RWPE1 (cell line): ENCODE data around the gene PRAMEF1.
"Not testable (repeated sequence)": the region's sequence is repeated elsewhere in the genome, so short reads cannot be mapped to it uniquely, and the experiment has no call there.

ENCODE experiments used
- CTCF ChIA-PET: fragments of 350-600 bp; sonication (Branson Sonifier 250); formaldehyde crosslinking; extraction: SDS; loops from one replicate; lab custom pipeline; 2021; lab: Yijun Ruan, JAX
- POLR2A ChIA-PET: fragments of 400-600 bp; formaldehyde crosslinking; extraction: SDS; loops from one replicate; lab custom pipeline; 2020; ENCODE audit warnings: antibody characterized with exemption; ENCODE audit not compliant: low non-redundant PET; lab: Yijun Ruan, JAX
- DNase-seq: peaks from one replicate; pipeline ENCODE4 v3.0.0; 2012; ENCODE audit warnings: low spot score
- H3K27ac ChIP-seq: fragments of 450-650 bp; 2 replicates; pipeline ENCODE4 v1.5.1; 2017
- TF ChIP-seq, protein P1 (sequence below): fragments of 450-650 bp; conservative IDR thresholded peaks from 2 replicates; pipeline ENCODE4 v1.5.1; 2017; ENCODE audit warnings: low read depth, mild to moderate bottlenecking

The PRAMEF1 gene, protein sequence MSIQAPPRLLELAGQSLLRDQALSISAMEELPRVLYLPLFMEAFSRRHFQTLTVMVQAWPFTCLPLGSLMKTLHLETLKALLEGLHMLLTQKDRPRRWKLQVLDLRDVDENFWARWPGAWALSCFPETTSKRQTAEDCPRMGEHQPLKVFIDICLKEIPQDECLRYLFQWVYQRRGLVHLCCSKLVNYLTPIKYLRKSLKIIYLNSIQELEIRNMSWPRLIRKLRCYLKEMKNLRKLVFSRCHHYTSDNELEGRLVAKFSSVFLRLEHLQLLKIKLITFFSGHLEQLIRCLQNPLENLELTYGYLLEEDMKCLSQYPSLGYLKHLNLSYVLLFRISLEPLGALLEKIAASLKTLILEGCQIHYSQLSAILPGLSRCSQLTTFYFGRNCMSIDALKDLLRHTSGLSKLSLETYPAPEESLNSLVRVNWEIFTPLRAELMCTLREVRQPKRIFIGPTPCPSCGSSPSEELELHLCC

DNA sequence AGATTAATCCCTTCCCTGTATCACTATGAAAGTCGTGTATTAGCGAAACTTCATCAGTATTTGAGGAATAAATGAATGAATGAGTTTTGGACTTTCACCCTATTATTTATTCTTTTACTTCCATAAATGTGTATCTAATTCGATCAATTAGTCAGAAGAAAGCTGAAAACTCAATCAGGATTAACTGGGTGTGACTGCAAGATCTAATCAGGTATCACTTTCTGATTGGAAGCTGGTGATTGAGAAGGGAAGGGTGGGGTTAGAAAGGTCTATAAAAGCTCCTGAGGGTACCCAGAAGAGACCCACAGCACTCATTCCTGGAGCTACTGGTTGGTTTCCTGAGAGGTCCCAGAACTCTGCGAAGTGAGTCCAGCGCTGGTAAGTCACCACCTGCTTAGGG is at the start of gene PRAMEF1:
Gene PRAMEF1, plus strand, starts transcription at position 301 of the 400 bp plus-strand sequence. CDS start 1,831 bp downstream, outside the sequence.
- DNase-seq, POLR2A ChIA-PET, H3K27ac ChIP-seq, CTCF ChIA-PET: not testable (repeated sequence)

DNA sequence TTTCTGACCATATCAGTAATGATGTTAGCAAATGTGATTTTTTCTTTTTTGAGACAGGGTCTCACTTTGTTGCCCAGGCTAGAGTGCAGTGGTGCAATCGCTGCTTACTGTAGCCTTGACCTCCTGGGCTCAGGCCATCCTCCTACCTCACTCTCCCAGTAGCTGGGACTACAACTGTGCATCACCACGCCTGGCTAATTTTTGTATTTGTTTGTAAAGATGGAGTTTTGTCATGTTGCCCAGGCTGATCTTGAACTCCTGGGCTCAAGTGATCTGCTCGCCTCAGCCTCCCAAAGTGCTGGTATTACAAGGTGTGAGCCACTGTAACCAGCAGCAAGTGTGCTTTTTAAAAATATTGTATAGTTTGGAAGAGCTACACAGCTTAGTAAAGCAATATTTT is 49.3 kb upstream of the PRAMEF1 start:
- TF ChIP-seq, protein P1, sequence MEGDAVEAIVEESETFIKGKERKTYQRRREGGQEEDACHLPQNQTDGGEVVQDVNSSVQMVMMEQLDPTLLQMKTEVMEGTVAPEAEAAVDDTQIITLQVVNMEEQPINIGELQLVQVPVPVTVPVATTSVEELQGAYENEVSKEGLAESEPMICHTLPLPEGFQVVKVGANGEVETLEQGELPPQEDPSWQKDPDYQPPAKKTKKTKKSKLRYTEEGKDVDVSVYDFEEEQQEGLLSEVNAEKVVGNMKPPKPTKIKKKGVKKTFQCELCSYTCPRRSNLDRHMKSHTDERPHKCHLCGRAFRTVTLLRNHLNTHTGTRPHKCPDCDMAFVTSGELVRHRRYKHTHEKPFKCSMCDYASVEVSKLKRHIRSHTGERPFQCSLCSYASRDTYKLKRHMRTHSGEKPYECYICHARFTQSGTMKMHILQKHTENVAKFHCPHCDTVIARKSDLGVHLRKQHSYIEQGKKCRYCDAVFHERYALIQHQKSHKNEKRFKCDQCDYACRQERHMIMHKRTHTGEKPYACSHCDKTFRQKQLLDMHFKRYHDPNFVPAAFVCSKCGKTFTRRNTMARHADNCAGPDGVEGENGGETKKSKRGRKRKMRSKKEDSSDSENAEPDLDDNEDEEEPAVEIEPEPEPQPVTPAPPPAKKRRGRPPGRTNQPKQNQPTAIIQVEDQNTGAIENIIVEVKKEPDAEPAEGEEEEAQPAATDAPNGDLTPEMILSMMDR, result no peak
- ChIA-PET CTCF (no interaction called here), POLR2A (no interaction called here)
- no peak for DNase-seq
- H3K27ac ChIP-seq, result no peak overlapping the region

DNA sequence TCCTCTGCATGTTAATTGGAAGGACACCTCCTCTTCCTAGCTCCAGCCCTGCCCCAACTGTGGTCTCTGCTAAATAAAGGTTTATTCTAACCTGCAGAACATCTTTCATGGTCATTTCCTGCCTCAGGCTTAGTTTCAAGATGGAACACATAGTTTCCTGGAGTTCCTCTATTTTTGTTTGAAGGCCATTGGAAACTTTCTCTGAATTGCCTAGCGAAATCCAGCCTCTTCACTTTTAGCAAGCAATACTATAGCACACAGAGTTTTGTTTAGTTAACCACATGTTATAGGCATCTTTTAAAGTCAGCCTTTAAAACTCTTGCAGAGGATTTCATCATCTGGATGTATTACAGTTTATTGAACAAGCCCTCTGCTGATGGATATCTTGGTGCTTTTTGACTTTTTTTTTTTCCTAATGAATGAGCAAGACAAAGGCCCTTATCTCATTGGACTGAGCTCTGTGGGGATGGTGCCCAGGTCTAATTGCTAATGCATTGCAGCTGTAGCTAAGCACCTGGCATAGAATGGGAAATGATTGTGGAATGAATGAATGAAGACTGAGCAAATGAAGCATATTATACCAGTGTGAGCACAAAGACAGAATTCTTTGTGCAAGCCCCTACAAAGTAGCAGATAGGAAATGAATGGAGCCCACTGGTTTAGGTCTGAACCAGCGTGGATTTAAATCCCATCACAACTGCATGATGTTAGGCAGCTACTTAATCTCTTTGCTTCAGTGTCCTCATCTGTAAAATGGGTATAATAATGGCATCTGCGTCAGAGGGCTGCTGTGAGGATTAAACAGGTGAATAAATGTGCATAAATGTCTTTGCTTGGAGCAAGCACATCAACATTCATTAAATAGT is 45.8 kb upstream of the PRAMEF1 start:
- H3K27ac ChIP-seq, result no peak overlapping the region
- POLR2A ChIA-PET, result no interaction called here
- TF ChIP-seq, protein P1, result no peak
- CTCF ChIA-PET, result no interaction called here
- no peak for DNase-seq

DNA sequence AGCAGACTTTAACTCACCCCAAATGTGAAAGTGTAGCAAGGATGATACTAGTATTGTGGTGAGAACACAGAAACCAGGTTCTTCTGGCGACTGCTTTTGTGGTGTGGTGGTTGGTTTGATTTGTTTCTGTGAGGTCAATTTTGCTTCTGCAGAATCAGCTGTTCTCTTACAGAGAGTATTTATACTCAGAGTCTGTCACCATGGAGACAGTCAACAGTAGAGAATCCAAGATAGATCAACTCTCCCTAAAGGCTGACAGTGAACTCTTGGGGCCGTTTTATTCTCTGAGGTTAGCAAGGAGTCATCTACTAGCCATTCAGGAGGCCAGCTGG is 45.2 kb upstream of the PRAMEF1 start, which contains the start of gene CFAP107:
Gene CFAP107, plus strand, starts transcription at position 209 of the 332 bp plus-strand sequence. CDS start 231 bp downstream, outside the sequence.
- CTCF ChIA-PET, result no interaction called here
- TF ChIP-seq, protein P1, result no peak
- H3K27ac ChIP-seq, result no peak within 1 kb of the TSS
- POLR2A ChIA-PET, result no interaction called here
- no peak for DNase-seq

DNA sequence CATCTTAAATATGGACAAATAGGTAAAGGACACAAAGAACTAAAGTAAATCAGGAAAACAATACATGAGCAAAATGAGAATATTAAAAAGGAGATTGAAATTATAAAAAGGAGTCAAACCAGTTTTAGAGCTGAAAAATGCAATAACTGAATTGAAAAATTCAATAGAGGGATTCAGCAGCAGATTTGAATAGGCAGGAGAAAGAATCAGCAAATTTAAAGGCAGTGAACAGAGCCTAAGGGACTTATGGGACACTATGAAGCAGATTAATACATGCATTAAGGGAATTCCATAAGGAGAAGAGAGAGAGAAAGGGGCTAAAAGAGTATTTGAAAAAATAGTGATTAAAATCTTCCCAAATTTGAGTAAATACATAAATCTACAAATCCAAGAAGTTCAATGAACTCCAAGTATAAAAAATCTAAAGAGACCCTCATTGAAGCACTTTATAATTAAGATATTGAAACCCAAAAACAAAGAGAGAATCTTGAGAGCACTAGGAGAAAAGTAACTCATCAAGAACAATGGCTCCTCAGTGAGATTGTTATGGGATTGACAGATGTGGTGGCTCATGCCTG is 42.3 kb upstream of the PRAMEF1 start:
- TF ChIP-seq, protein P1, result no peak
- CTCF ChIA-PET, result interaction anchor here (1.0 kb wide), 1 partner anchor 10 kb away, joined by 4 read pairs; no protein-coding TSS in a partner anchor
- no peak for DNase-seq
- no peak overlapping the region for H3K27ac ChIP-seq
- POLR2A ChIA-PET, result no interaction called here

DNA sequence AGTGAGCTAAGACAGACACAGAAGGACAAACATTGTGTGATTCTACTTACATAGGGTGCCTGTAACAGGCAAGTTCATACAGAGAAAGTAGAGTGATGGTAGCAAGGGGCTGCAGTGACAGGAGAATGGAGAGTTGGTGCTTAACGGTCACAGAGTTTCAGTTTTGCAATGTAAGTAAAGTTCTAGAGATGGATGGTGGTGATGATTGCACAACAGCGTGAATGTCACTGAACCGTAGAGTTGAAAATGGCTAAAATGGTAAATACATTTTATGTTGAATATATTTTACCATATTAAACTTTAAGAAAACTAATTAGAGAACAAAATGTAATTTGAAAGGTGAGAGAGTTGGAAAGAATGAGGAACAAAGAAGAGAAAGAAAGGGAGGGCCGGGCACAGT is 36.5 kb upstream of the PRAMEF1 start:
- POLR2A ChIA-PET, result no interaction called here
- TF ChIP-seq, protein P1, result no peak
- no peak overlapping the region for H3K27ac ChIP-seq
- CTCF ChIA-PET, result no interaction called here
- DNase-seq, result no peak
